Osteocyte (in vitro differentiated cells): ENCODE results near the gene SMYD3. TPM values are rescaled to one million over a fixed set of nuclear protein-coding genes. Genes with fewer than 3 reads are reported as not detected.

Experiments used
- DNase-seq: peaks from one replicate; pipeline ENCODE4 v3.0.0; 2021; ENCODE audit warnings: mixed read lengths; ENCODE audit not compliant: unreplicated experiment; ENCODE audit errors: extremely low spot score
- H3K27ac Mint-ChIP-seq: one replicate; pipeline ENCODE4 v1.8.0; 2021; ENCODE audit warnings: mild to moderate bottlenecking, mixed read lengths; ENCODE audit not compliant: unreplicated experiment
- H3K27me3 Mint-ChIP-seq: one replicate; pipeline ENCODE4 v1.8.0; 2021; ENCODE audit warnings: mixed read lengths; ENCODE audit not compliant: unreplicated experiment
- H3K36me3 Mint-ChIP-seq: one replicate; pipeline ENCODE4 v1.8.0; 2021; ENCODE audit warnings: mixed read lengths; ENCODE audit not compliant: unreplicated experiment
- H3K4me1 Mint-ChIP-seq: one replicate; pipeline ENCODE4 v1.8.0; 2021; ENCODE audit warnings: mixed read lengths; ENCODE audit not compliant: unreplicated experiment
- H3K4me3 Mint-ChIP-seq: one replicate; pipeline ENCODE4 v1.8.0; 2021; ENCODE audit warnings: mild to moderate bottlenecking, moderate library complexity, mixed read lengths; ENCODE audit not compliant: unreplicated experiment
- H3K9me3 Mint-ChIP-seq: one replicate; pipeline ENCODE4 v1.8.0; 2021; ENCODE audit warnings: mixed read lengths; ENCODE audit not compliant: unreplicated experiment
- CTCF ChIP-seq: fragments of 200-600 bp; sonication (generic); IDR thresholded peaks from 2 replicates; pipeline ENCODE4 v1.5.0; 2021; ENCODE audit warnings: antibody characterized with exemption, mild to moderate bottlenecking, moderate library complexity
- total RNA-seq: library from RNA; stranded (reverse); gene quantifications from 2 replicates; pipeline ENCODE4 v1.2.1, GENCODE V29; 2021

SMYD3 gene
- total RNA-seq, 1 donor from 2014 or later = 22.3 TPM

- H3K4me3 Mint-ChIP-seq = no peak overlapping the region
- no peak for TF ChIP-seq CTCF
- peaks cover 3% of the 10 kb centered on the region for H3K9me3 Mint-ChIP-seq
- H3K4me1 Mint-ChIP-seq = peaks cover 54% of the 10 kb centered on the region
- DNase-seq = no peak
- H3K27ac Mint-ChIP-seq = no peak overlapping the region
- no peaks in the 10 kb centered on the region for H3K36me3 Mint-ChIP-seq
- H3K27me3 Mint-ChIP-seq = no peaks in the 10 kb centered on the region
Measured at GRCh38 chr1:246004301-246004700, 502.8 kb downstream of the SMYD3 start.

GRCh38 chr1:246003442-246003730 is 503.7 kb downstream of the SMYD3 start:
- H3K27me3 Mint-ChIP-seq = no peaks in the 10 kb centered on the region
- H3K9me3 Mint-ChIP-seq = peaks cover 3% of the 10 kb centered on the region
- H3K27ac Mint-ChIP-seq = no peak overlapping the region
- H3K4me3 Mint-ChIP-seq = no peak overlapping the region
- DNase-seq = no peak
- H3K4me1 Mint-ChIP-seq = peaks cover 50% of the 10 kb centered on the region
- peaks cover 4% of the 10 kb centered on the region for H3K36me3 Mint-ChIP-seq
- TF ChIP-seq CTCF = no peak

GRCh38 chr1:246002725-246003441 is 504.2 kb downstream of the SMYD3 start:
- no peak overlapping the region for H3K4me3 Mint-ChIP-seq
- H3K27ac Mint-ChIP-seq = no peak overlapping the region
- H3K4me1 Mint-ChIP-seq = peaks cover 47% of the 10 kb centered on the region
- TF ChIP-seq CTCF = peak; percentile 94
- peaks cover 4% of the 10 kb centered on the region for H3K36me3 Mint-ChIP-seq
- H3K9me3 Mint-ChIP-seq = peaks cover 3% of the 10 kb centered on the region
- no peaks in the 10 kb centered on the region for H3K27me3 Mint-ChIP-seq
- peak; percentile 93 for DNase-seq

GRCh38 chr1:246001837-246002230 is 505.2 kb downstream of the SMYD3 start:
- H3K36me3 Mint-ChIP-seq = peaks cover 4% of the 10 kb centered on the region
- H3K27me3 Mint-ChIP-seq = no peaks in the 10 kb centered on the region
- peaks cover 3% of the 10 kb centered on the region for H3K9me3 Mint-ChIP-seq
- H3K4me1 Mint-ChIP-seq = peaks cover 52% of the 10 kb centered on the region
- no peak for TF ChIP-seq CTCF
- DNase-seq = no peak
- H3K4me3 Mint-ChIP-seq = no peak overlapping the region
- H3K27ac Mint-ChIP-seq = peak overlapping the region; percentile 57

GRCh38 chr1:246001142-246001836 is 505.8 kb downstream of the SMYD3 start:
- peaks cover 52% of the 10 kb centered on the region for H3K4me1 Mint-ChIP-seq
- H3K4me3 Mint-ChIP-seq = no peak overlapping the region
- H3K36me3 Mint-ChIP-seq = peaks cover 4% of the 10 kb centered on the region
- DNase-seq = no peak
- no peak for TF ChIP-seq CTCF
- peaks cover 3% of the 10 kb centered on the region for H3K9me3 Mint-ChIP-seq
- no peaks in the 10 kb centered on the region for H3K27me3 Mint-ChIP-seq
- peak overlapping the region; percentile 57 for H3K27ac Mint-ChIP-seq
